GM21390 (cell line): ENCODE measurements around the gene ZKSCAN2.

ENCODE experiments used
- ATAC-seq: cut with Tn5 transposase; IDR thresholded peaks from one replicate; pipeline ENCODE4 v1.9.1; 2021; ENCODE audit not compliant: unreplicated experiment

Gene ZKSCAN2

GRCh38 chr16:25257470-25257955, at the start of gene ZKSCAN2:
Gene ZKSCAN2 (minus strand): TSS chr16:25257845. CDS start chr16:25257127, 718 bp downstream.
- peak; percentile 88 for ATAC-seq

GRCh38 chr16:25299792-25300590, 42.3 kb upstream of the ZKSCAN2 start:
- no peak for ATAC-seq

- ATAC-seq, result no peak
Observed at GRCh38 chr16:25298165-25298872, 40.7 kb upstream of the ZKSCAN2 start.

GRCh38 chr16:25297151-25297787, 39.6 kb upstream of the ZKSCAN2 start:
- ATAC-seq, result no peak

- no peak for ATAC-seq
Observed at GRCh38 chr16:25291580-25291979, 33.9 kb upstream of the ZKSCAN2 start.

GRCh38 chr16:25289466-25289865, 31.8 kb upstream of the ZKSCAN2 start:
- no peak for ATAC-seq

GRCh38 chr16:25279491-25279890, 21.8 kb upstream of the ZKSCAN2 start:
- no peak for ATAC-seq

- ATAC-seq, result no peak
Observed at GRCh38 chr16:25271421-25271820, 13.8 kb upstream of the ZKSCAN2 start.

- ATAC-seq, result no peak
Observed at GRCh38 chr16:25270577-25270976, 12.9 kb upstream of the ZKSCAN2 start.

- no peak for ATAC-seq
Observed at GRCh38 chr16:25269879-25270278, 12.2 kb upstream of the ZKSCAN2 start.

- no peak for ATAC-seq
Observed at GRCh38 chr16:25265968-25266367, 8.3 kb upstream of the ZKSCAN2 start.

GRCh38 chr16:25264597-25264996, 7.0 kb upstream of the ZKSCAN2 start:
- no peak for ATAC-seq

GRCh38 chr16:25260416-25260815, 2.8 kb upstream of the ZKSCAN2 start:
- ATAC-seq, result no peak

GRCh38 chr16:25258861-25259179, 1.2 kb upstream of the ZKSCAN2 start:
- ATAC-seq, result no peak

- ATAC-seq, result peak; percentile 43
Observed at GRCh38 chr16:25257956-25258860, 563 bp upstream of the ZKSCAN2 start.

GRCh38 chr16:25256695-25257469, 763 bp downstream of the ZKSCAN2 start:
- peak; percentile 6 for ATAC-seq

- no peak for ATAC-seq
Observed at GRCh38 chr16:25253322-25253721, 4.3 kb downstream of the ZKSCAN2 start.

- ATAC-seq, result no peak
Observed at GRCh38 chr16:25250467-25250866, 7.2 kb downstream of the ZKSCAN2 start.

GRCh38 chr16:25235991-25236390, 21.7 kb downstream of the ZKSCAN2 start:
- ATAC-seq, result no peak

- ATAC-seq, result no peak
Observed at GRCh38 chr16:25228372-25228771, 29.3 kb downstream of the ZKSCAN2 start.
